Neuronal stem cell (in vitro differentiated cells): ENCODE results near the gene TRABD2A.

Experiments used
- DNase-seq: peaks from one replicate; pipeline ENCODE4 v3.0.0-alpha.2; 2013; ENCODE audit warnings: low spot score
- H2AFZ ChIP-seq: one replicate; pipeline ENCODE4 v1.6.1; 2013; ENCODE audit warnings: mild to moderate bottlenecking, low read length, inconsistent platforms
- H2AK5ac ChIP-seq: 2 replicates; pipeline ENCODE4 v1.6.1; 2013; ENCODE audit warnings: low read depth, mild to moderate bottlenecking, inconsistent platforms, low read length, moderate library complexity, mixed read lengths
- H2BK120ac ChIP-seq: 2 replicates; pipeline ENCODE4 v1.6.1; 2013; ENCODE audit warnings: low read depth, mild to moderate bottlenecking, inconsistent platforms, low read length, moderate library complexity, mixed read lengths
- H2BK12ac ChIP-seq: one replicate; pipeline ENCODE4 v1.6.1; 2013; ENCODE audit warnings: low read length, inconsistent platforms
- H2BK15ac ChIP-seq: 2 replicates; pipeline ENCODE4 v1.6.1; 2013; ENCODE audit warnings: mild to moderate bottlenecking, low read length, inconsistent platforms, mixed read lengths
- H2BK5ac ChIP-seq: one replicate; pipeline ENCODE4 v1.6.1; 2013; ENCODE audit warnings: inconsistent platforms, mild to moderate bottlenecking, low read length, moderate library complexity
- H3K14ac ChIP-seq: one replicate; pipeline ENCODE4 v1.6.1; 2013; ENCODE audit warnings: low read length, inconsistent platforms
- H3K18ac ChIP-seq: 2 replicates; pipeline ENCODE4 v1.6.1; 2013; ENCODE audit warnings: low read length, inconsistent platforms
- H3K23ac ChIP-seq: 2 replicates; pipeline ENCODE4 v1.6.1; 2013; ENCODE audit warnings: low read depth, mild to moderate bottlenecking, mixed read lengths, low read length, inconsistent platforms; ENCODE audit not compliant: poor library complexity
- H3K27ac ChIP-seq: replicated peaks from 3 replicates; pipeline ENCODE4 v1.5.1; 2013; ENCODE audit warnings: low read length, inconsistent platforms
- H3K27me3 ChIP-seq, 3 experiments: 2 replicates each; pipeline ENCODE4 v1.6.1; 2013; ENCODE audit warnings: low read length in 3 of 3, mild to moderate bottlenecking in 2 of 3, inconsistent platforms in 1 of 3, low read depth in 1 of 3, mixed read lengths in 1 of 3, moderate library complexity in 1 of 3; ENCODE audit not compliant: control insufficient read depth in 3 of 3, insufficient read depth in 3 of 3
- H3K36me3 ChIP-seq, 2 donors: replicated peaks in 1 of 2; 2 replicates each; pipeline ENCODE4 v1.6.1; 2013; ENCODE audit warnings: low read length in 2 of 2; ENCODE audit not compliant: control insufficient read depth in 2 of 2, insufficient read depth in 2 of 2
- H3K4ac ChIP-seq: 2 replicates; pipeline ENCODE4 v1.6.1; 2013; ENCODE audit warnings: inconsistent platforms, mild to moderate bottlenecking, low read length, moderate library complexity
- H3K4me1 ChIP-seq, 2 donors: 1 replicate in 1 of 2; 2 replicates in 1 of 2; pipeline ENCODE4 v1.6.1; 2013; ENCODE audit warnings: low read length in 2 of 2, low read depth in 1 of 2; ENCODE audit not compliant: control insufficient read depth in 2 of 2, insufficient read depth in 1 of 2
- H3K4me2 ChIP-seq: one replicate; pipeline ENCODE4 v1.6.1; 2013; ENCODE audit warnings: mild to moderate bottlenecking, low read length, inconsistent platforms; ENCODE audit not compliant: insufficient read depth, poor library complexity, severe bottlenecking
- H3K4me3 ChIP-seq, 2 donors: 2 replicates each; pipeline ENCODE4 v1.5.1; 2013; ENCODE audit warnings: low read length in 2 of 2, mild to moderate bottlenecking in 2 of 2, inconsistent platforms in 1 of 2, moderate library complexity in 1 of 2
- H3K79me1 ChIP-seq: one replicate; pipeline ENCODE4 v1.6.1; 2013; ENCODE audit warnings: low read depth, mild to moderate bottlenecking, inconsistent platforms, low read length, moderate library complexity
- H3K9ac ChIP-seq: one replicate; pipeline ENCODE4 v1.6.1; 2013; ENCODE audit warnings: mild to moderate bottlenecking, low read depth, low read length, inconsistent platforms; ENCODE audit not compliant: poor library complexity
- H3K9me3 ChIP-seq, 2 donors: replicated peaks in 1 of 2; 2 replicates each; pipeline versions ENCODE3 to v1.6.1; 2013; ENCODE audit warnings: low read length in 2 of 2, mild to moderate bottlenecking in 2 of 2, inconsistent platforms in 1 of 2, low read depth in 1 of 2, mixed read lengths in 1 of 2, moderate library complexity in 1 of 2; ENCODE audit not compliant: control insufficient read depth in 2 of 2, insufficient read depth in 1 of 2
- H4K8ac ChIP-seq: one replicate; pipeline ENCODE4 v1.6.1; 2013; ENCODE audit warnings: low read depth, mild to moderate bottlenecking, inconsistent platforms, low read length, moderate library complexity
- H4K91ac ChIP-seq: one replicate; pipeline ENCODE4 v1.6.1; 2013; ENCODE audit warnings: low read length, low read depth, mild to moderate bottlenecking, inconsistent platforms; ENCODE audit not compliant: poor library complexity
- WGBS, 2 donors: extraction: QIAGEN DNeasy Blood & Tissue Kit; methylation state at CpG; one replicate each; pipeline ENCODE4 v1.1.7; 2013; ENCODE audit warnings: missing lambda C conversion rate in 2 of 2, mixed read lengths in 1 of 2; ENCODE audit not compliant: insufficient read length in 2 of 2, insufficient replicate concordance in 1 of 2; ENCODE audit errors: extremely low coverage in 2 of 2; 5-methylcytosine and 5-hydroxymethylcytosine counted together

TRABD2A gene

GRCh38 chr2:84805250-84805958 is 75.5 kb downstream of the TRABD2A start:
- H3K27ac ChIP-seq: no peak overlapping the region
- H3K79me1 ChIP-seq: no peaks in the 10 kb centered on the region
- no peak overlapping the region for H2BK15ac ChIP-seq
- H3K4me2 ChIP-seq: no peak overlapping the region
- H4K8ac ChIP-seq: no peak overlapping the region
- no peak overlapping the region for H3K18ac ChIP-seq
- no peaks in the 10 kb centered on the region for H3K27me3 ChIP-seq
- no peak overlapping the region for H3K4me3 ChIP-seq
- no peak overlapping the region for H3K9ac ChIP-seq
- H2AK5ac ChIP-seq: no peak overlapping the region
- no peak overlapping the region for H2AFZ ChIP-seq
- DNase-seq: no peak
- H3K4me1 ChIP-seq: no peaks in the 10 kb centered on the region
- WGBS, 2 donors: no CpG with 5 or more reads among the region's 1 CpG
- H3K9me3 ChIP-seq: no peaks in the 10 kb centered on the region
- no peak overlapping the region for H2BK5ac ChIP-seq
- H2BK120ac ChIP-seq: no peak overlapping the region
- no peaks in the 10 kb centered on the region for H3K36me3 ChIP-seq
- H3K23ac ChIP-seq: no peak overlapping the region
- H3K4ac ChIP-seq: no peak overlapping the region
- H3K14ac ChIP-seq: no peak overlapping the region
- no peak overlapping the region for H2BK12ac ChIP-seq
- H4K91ac ChIP-seq: no peak overlapping the region

- no peak overlapping the region for H3K18ac ChIP-seq
- no peak overlapping the region for H3K4ac ChIP-seq
- no peak overlapping the region for H3K4me3 ChIP-seq
- H2AFZ ChIP-seq: no peak overlapping the region
- no peak overlapping the region for H3K14ac ChIP-seq
- H2BK15ac ChIP-seq: no peak overlapping the region
- H3K27ac ChIP-seq: no peak overlapping the region
- no peaks in the 10 kb centered on the region for H3K79me1 ChIP-seq
- no peak overlapping the region for H2BK12ac ChIP-seq
- no peak overlapping the region for H2AK5ac ChIP-seq
- no peaks in the 10 kb centered on the region for H3K9me3 ChIP-seq
- no peak overlapping the region for H2BK120ac ChIP-seq
- H3K27me3 ChIP-seq: no peaks in the 10 kb centered on the region
- H3K9ac ChIP-seq: no peak overlapping the region
- H4K8ac ChIP-seq: no peak overlapping the region
- no peak overlapping the region for H2BK5ac ChIP-seq
- no peak for DNase-seq
- H3K4me2 ChIP-seq: no peak overlapping the region
- no peak overlapping the region for H3K23ac ChIP-seq
- no peaks in the 10 kb centered on the region for H3K36me3 ChIP-seq
- H3K4me1 ChIP-seq: no peaks in the 10 kb centered on the region
- H4K91ac ChIP-seq: no peak overlapping the region
- WGBS, 2 donors: no CpG with 5 or more reads among the region's 2 CpGs
Measured at GRCh38 chr2:84801811-84802210, 79.1 kb downstream of the TRABD2A start.

GRCh38 chr2:84800194-84800805 is 80.6 kb downstream of the TRABD2A start:
- Histone ChIP-seq H3K14ac (no peak overlapping the region), H2BK12ac (no peak overlapping the region), H3K4me2 (no peak overlapping the region), H2BK5ac (no peak overlapping the region), H2BK120ac (no peak overlapping the region), H3K23ac (no peak overlapping the region), H3K27ac (no peak overlapping the region), H3K4me1 (no peaks in the 10 kb centered on the region), H4K91ac (no peak overlapping the region), H3K18ac (no peak overlapping the region), H3K9me3 (no peaks in the 10 kb centered on the region), H2AFZ (no peak overlapping the region), H2AK5ac (no peak overlapping the region), H3K4ac (no peak overlapping the region), H3K9ac (no peak overlapping the region), H4K8ac (no peak overlapping the region), H3K79me1 (no peaks in the 10 kb centered on the region), H2BK15ac (no peak overlapping the region), H3K27me3 (no peaks in the 10 kb centered on the region), H3K36me3 (no peaks in the 10 kb centered on the region), H3K4me3 (no peak overlapping the region)
- WGBS, 2 donors: no CpG with 5 or more reads among the region's 1 CpG
- DNase-seq: no peak

- Histone ChIP-seq H3K4ac (no peak overlapping the region), H4K91ac (no peak overlapping the region), H3K4me1 (no peaks in the 10 kb centered on the region), H3K9me3 (no peaks in the 10 kb centered on the region), H2BK15ac (no peak overlapping the region), H2AFZ (no peak overlapping the region), H2BK5ac (no peak overlapping the region), H2BK120ac (no peak overlapping the region), H3K27me3 (no peaks in the 10 kb centered on the region), H3K14ac (no peak overlapping the region), H3K27ac (no peak overlapping the region), H3K36me3 (no peaks in the 10 kb centered on the region), H3K9ac (no peak overlapping the region), H3K23ac (no peak overlapping the region), H3K18ac (no peak overlapping the region), H3K4me2 (no peak overlapping the region), H4K8ac (no peak overlapping the region), H2AK5ac (no peak overlapping the region), H3K4me3 (no peak overlapping the region), H2BK12ac (no peak overlapping the region), H3K79me1 (no peaks in the 10 kb centered on the region)
- no CpG with 5 or more reads among the region's 1 CpG for WGBS, 2 donors
- DNase-seq: no peak
Measured at GRCh38 chr2:84799772-84800171, 81.1 kb downstream of the TRABD2A start.
